Transverse colon (tissue), 4 donors: Measurements from ENCODE around the gene SHFL.

Experiments used
- EP300 ChIP-seq: sonication (generic); formaldehyde crosslinking; IDR thresholded peaks from one replicate; pipeline ENCODE4 v1.6.1; 2017; ENCODE audit warnings: antibody characterized with exemption, low read depth
- POLR2A ChIP-seq: fragments of 450-650 bp; IDR thresholded peaks from one replicate; pipeline ENCODE4 v1.6.1; 2016; ENCODE audit warnings: antibody characterized with exemption, mild to moderate bottlenecking, moderate library complexity
- POLR2AphosphoS5 ChIP-seq, 3 donors: sonication (generic); formaldehyde crosslinking; IDR thresholded peaks; one replicate each; pipeline ENCODE4 v1.6.1; 2016; ENCODE audit warnings: antibody characterized with exemption in 3 of 3
- TF ChIP-seq, protein P1 (sequence below), 5 experiments: fragments of 200-600 bp in 3 of 5; fragments of 450-650 bp in 2 of 5; sonication (generic) in 3 of 5; IDR thresholded peaks; 1 replicate in 2 of 5; 2 replicates in 3 of 5; pipeline ENCODE4 v1.5.1; 2016 to 2017; ENCODE audit warnings: antibody characterized with exemption in 5 of 5, inconsistent platforms in 3 of 5, mild to moderate bottlenecking in 2 of 5, moderate library complexity in 1 of 5

DNA sequence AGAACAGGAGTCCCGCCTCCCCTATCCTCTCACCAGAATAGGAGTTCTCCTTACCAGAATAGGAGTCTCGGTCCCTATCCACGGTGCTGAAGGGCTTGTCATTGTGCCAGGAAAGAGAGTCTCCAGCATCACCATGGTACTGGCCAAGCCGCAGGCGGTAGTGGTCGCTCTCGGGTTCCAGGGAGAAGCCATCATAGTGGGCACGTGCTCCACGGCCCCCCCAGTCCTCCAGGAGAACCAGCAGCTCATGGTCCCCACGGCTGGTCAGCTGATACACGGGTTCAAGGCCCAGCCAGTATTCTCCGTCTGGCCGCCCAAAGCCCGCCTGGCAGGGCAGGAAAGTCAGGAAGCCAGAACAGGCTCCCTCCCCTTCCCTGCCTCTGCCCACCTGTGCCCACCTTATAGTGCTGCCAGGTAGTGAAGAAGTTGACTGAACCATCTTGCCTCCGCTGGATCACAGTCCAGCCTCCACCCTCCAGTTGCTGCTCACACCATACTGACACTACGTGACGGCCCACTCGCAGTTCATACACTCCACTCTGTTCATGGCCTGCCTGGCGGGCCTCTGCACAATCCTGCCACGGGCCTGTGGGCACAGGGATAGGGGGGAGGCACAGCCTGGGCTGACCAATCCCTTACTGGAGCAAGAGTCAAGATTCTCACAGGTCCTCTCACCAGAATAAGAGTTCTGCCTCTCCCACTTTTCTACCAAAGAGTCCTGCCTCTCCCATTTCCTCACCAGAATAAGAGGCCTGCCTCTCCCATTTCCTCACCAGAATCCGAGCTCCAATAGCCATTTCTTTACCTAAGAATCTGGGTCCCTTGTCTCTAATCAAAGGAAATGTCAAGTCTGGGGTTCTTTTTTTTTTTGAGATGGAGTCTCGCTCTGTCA, 7.4 kb downstream of the SHFL start:
- TF ChIP-seq, protein P1, sequence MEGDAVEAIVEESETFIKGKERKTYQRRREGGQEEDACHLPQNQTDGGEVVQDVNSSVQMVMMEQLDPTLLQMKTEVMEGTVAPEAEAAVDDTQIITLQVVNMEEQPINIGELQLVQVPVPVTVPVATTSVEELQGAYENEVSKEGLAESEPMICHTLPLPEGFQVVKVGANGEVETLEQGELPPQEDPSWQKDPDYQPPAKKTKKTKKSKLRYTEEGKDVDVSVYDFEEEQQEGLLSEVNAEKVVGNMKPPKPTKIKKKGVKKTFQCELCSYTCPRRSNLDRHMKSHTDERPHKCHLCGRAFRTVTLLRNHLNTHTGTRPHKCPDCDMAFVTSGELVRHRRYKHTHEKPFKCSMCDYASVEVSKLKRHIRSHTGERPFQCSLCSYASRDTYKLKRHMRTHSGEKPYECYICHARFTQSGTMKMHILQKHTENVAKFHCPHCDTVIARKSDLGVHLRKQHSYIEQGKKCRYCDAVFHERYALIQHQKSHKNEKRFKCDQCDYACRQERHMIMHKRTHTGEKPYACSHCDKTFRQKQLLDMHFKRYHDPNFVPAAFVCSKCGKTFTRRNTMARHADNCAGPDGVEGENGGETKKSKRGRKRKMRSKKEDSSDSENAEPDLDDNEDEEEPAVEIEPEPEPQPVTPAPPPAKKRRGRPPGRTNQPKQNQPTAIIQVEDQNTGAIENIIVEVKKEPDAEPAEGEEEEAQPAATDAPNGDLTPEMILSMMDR (IDR thresholded peaks at IDR 0.05), result no peak
- TF ChIP-seq POLR2A (no peak), POLR2AphosphoS5 (IDR thresholded peaks at IDR 0.05) (no peak), EP300 (no peak)
